GM21381 (cell line): Measurements from ENCODE around the gene SLC7A14.

Experiments
- ATAC-seq: cut with Tn5 transposase; IDR thresholded peaks from one replicate; pipeline ENCODE4 v1.9.1; 2021; ENCODE audit warnings: mild to moderate bottlenecking, moderate library complexity; ENCODE audit not compliant: unreplicated experiment

SLC7A14 gene

DNA sequence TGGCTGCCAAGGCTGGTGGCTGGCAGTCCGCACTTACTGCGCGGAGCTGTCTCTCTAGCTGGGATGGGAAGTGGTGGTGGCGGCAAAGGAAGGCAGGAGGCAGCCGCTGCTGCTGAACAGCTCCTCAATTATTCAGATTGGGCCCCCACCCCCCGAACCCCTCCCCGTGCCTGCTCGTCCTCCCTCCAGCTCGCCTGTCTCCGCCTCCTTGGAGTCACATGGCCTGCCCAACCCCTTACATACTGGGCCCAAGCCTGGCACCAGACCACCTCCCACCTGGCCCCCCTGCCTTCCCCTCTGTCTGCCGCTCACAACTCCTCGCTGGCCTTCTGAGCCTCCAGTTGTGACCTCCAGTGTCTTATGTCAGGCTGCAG, at the start of gene SLC7A14:
Gene SLC7A14 (minus strand): TSS at position 139 of the 374 bp plus-strand sequence. CDS start 59,139 bp downstream, outside the sequence.
- no peak for ATAC-seq

DNA sequence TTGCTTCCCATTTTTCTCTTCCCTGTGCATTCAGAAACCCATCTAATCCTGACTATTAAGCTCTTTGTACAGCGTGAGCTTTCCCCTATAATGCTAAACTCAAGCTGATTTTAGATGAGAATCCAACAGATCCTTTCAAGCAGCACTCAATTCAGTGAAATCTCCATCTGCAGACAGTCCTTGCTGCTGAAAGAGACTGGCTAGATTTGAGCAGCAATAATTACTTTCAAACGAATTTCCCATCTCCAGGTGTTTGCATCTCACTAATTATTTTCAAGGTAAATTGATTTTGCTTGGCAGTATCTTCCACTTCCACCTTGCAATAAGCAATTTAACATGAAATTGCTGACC, 49.5 kb upstream of the SLC7A14 start:
- ATAC-seq = no peak

DNA sequence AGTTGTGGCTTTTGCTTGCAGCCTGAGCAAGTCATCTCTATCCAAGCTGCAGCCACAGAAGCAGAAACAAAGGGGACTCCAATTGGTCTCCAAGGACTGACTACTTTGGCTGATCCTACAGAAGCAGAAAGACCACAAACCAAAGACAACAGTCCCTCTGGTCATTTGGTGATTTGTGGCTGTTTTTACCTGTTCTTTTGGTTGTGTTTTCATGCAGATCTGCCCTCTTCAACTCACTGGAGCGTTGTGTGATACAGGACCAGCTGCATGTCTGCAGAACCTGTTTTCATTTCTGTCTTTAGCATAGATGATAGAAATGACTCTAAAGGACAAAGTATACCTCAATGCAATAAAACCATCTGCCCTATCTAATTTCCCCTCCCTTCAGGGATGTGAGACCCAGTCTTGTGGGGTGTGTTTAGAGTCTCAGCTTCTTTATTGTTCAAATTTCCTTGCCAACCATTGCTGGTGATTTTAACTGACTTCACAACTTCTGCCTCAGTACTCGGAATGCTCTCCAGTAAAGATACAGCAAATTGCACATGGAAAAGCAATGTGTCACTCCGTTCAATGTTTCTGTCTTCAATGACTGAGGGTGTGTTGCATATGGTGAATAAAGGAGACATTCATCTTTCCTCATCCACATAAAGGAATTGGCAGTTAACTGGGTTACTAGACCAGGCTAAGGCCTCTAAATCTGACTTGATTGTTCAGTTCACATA, 48.9 kb upstream of the SLC7A14 start:
- ATAC-seq = peak; percentile 63

DNA sequence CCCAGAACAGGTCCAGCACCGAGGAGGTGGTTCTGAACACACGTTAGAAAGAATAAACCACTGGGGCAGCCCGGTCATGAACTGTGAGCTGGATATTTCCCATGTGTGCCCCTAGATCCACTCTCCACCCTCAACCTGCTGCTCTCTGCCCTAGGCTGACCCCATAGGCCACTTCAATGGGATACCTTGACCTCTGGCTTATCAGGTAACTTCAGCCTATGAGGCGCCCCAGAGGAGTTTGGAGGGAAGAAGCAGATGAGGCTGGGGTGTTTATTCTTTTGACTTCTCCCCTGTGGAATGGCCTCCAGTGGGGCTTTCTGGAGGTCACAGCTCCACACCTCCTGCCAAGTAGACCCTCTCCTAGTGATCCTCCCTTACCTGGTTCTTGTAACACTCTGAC, 47.7 kb upstream of the SLC7A14 start:
- ATAC-seq = no peak

DNA sequence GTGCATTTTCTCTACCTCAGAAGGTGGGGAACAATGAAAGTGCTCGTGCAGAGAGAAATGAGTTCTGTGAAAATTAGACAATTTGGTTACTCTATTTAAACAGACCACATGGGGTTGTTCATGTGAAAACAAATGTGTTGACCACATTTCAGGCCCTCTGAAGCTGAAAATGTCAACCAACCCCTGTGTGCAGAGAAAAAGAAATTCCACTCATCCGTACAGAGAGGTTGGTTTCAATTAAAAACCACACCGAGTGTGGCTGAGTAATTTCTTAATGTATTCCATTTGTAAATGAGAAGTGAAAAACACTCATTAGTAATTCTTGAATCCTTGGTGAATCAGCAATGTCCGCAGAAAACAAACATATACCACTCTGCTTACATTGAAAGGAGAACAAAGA, 46.9 kb upstream of the SLC7A14 start:
- peak; percentile 83 for ATAC-seq

DNA sequence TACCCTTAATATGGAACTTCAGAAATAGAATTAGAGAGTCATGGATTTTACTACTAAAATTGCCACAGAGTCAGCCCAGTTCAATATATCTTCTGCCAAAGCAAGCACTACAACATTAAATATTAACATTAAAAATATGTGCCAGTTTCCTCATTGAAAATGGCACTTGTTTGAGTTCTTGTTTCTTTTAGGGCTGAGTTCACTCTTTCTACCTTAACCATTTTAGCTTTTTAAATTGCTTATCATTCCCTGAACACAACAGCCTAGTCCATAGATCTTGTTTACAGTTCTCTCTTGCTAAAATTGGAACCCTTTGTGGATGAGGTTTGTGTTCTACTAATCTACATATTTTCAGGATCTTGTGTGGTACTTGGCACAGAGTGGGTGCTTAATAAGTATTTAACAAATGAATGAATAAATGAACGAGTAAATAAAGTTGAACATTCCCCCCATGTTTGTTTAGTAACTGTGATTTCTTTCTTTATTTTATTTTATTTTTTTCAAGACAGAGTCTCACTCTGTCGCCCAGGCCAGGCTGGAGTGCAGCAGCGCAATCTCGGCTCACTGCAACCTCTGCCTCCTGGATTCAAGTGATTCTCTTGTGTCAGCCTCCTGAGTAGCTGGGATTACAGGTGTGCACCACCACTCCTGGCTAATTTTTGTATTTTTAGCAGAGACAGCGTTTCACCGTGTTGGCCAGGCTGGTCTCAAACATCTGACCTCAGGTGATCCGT, 46.0 kb upstream of the SLC7A14 start:
- ATAC-seq = no peak

DNA sequence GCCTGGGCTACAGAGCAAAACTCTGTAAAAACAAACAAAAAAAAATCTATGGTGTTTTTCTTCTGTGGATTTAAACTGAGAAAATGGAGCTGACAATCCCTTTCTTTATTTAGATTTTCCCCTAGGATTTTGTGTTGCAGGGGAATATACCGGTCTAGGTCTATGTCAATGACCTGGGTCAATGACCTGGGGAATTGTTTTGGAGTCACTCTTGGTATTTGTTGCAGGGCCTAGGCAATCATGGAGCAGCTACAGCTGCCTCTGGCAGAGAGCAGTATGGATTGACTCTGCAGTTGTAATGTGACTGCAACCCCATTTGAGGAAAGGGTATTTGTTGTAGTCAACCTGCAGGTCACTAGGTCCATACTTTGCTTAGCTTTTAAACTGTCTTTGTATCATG, 37.6 kb upstream of the SLC7A14 start:
- ATAC-seq = no peak

DNA sequence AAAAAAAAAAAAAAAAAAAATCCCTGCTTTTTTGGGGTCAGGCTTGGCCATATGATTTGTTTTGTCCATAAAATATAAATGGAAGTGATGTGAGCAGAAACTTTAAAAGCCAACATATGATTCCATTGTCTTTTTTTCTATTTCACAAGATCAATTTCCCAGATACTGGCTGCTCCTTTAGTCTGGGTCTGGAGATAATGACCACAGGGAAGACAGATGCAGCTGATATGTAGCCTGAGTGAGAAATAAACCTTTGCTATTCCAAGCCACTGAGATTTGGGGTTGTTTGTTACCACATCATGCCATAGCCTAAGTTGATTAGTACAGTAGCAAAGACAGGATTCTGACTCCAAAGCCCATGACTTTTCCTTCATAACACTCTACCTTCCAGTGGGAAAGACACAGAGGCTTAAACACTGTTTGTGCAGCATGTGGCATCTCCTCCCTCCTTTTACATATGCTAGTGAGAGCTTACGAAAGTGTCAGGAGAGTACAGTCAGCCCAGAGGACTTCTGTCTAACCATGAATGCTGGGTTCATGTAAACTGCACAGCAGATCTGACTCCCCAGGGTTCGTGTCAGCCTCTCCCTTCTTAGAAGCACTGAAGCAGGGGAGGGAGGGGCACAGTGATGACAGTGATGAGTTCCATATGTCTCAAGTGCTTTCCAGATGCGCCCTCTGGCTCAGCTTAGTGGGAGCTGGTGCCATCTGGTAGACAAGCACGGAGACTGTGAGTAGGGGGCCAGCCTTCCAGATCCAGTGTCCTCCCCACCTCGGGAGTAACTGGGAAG, 36.7 kb upstream of the SLC7A14 start:
- ATAC-seq = no peak

DNA sequence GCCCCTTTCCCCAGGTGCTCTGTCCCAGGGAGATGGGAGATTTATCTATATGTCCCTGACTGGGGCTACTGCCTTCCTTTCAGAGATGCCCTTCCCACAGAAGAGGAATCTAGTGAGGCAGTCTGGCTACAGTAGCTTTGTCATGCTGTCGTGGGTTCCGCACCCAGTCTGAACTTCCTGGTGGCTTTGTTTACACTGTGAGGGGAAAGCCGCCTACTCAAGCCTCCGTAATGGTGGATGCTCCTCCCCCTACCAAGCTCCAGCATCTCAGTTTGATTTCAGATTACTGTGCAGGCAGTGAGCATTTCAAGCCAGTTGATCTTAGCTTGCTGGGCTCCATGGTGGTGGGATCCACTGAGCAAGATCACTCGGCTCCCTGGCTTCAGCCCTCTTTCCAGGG, 35.4 kb upstream of the SLC7A14 start:
- ATAC-seq = no peak

DNA sequence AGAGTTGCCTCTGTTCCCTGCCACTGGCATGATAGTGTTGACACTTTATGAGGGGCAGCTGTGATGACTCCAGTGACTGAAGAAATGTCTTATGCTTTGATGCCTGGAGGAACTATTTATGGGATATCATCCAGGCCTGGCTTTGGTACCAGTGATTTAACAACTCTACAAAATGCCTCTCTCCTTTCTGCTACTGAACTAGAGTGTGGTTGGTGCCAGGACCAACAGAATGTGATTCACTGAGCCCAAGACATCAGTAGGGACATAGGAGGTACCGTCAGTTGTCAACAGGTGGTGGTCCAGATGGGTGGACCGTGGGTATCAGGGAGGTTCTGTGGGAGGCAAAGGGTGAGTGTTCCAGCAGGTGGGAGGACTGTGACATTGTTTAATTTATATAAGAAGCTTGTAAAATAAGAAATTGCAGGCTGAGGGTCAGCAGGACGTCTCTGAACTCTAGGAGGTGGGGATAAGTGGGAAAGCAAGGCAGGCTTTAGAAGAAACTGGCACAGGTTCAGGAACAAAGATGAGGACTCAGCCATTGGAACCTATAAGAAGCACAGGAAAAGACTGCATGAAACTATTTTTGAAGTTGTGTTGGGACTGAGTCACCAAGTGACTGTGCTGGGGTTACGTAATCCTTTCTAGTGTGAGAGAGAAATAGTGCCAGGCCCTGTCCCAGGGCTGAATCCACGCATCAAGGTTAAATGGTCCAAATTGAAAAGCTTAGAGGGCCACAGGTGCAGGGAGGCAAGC, 28.5 kb upstream of the SLC7A14 start:
- ATAC-seq = no peak

DNA sequence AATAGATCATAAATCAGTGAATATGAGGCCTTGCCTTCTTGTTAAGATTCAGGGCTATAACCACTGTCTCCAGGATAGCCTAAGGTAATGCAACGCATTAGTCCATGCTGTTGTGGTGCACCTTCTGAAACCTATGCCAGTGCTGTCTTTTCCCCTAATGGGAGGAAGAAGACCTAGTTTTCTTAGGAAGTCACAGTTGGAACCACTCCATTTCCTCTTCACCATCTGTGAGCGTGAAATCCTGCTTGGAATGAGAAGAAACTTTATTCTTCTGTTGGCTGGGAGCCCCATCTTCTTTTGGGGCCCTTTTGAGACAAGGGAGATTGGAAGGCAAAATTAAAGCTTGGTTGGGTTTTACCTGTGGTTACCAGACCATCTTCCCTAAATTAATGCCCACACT, 25.9 kb upstream of the SLC7A14 start:
- ATAC-seq = no peak

DNA sequence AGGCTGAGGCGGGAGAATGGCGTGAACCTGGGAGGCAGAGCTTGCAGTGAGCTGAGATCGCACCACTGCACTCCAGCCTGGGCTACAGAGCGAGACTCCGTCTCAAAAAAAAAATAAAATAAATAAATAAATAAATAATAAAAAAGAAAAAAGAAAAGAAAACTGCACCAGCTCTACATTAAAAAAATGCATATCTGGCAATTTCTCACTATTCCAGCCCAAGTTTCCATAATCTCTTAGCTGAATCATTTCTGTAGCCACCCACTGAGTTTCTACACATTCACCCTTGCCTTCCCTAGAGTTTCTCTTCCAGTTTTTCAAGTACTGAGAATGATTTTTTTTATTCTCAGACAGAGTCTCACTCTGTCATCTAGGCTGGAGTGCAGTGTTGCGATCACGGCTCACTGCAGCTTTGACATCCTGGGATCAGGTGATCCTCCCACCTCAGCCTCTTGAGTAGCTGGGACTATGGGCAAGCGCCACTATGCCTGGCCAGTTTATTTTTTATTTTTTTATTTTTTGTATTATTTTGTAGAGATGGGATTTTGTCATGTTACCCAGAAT, 24.5 kb upstream of the SLC7A14 start:
- ATAC-seq = no peak

DNA sequence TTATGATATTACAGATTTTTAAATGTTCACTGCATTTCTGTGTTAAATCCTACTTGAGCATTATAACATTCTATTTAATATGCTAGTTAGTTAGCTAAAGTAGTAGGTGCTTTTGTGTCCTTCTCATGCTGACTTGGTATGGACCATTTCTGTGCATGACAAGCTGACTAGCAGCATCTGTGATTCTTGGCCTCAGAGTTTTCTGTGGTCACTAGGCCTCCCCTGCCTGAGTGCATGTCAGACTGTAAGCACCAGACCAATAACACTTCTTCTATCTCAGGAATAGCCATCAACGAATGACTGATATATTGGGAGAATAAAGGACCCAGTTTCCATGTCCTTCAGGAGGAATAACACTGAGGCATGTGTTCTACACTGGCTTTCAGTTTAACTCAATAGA, 22.6 kb upstream of the SLC7A14 start:
- no peak for ATAC-seq

DNA sequence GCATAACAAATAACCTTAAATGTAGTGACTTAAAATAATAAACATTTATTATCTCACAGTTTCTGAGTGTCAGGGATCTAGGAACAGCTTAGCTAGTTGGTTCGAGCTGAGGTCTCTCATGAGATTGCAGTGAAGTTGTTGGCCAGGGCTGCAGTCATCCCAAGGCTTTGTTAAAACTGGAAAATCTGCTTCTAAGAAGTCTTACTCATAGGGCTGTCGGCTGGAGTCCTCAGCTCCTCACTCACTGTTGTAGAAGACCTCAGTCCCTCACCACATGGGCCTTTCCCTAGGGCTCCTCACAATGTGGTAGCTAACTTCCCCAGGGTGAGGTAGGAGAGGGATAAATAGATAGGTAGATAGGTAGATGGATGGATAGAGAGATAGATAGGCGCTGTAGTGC, 20.8 kb upstream of the SLC7A14 start:
- no peak for ATAC-seq

DNA sequence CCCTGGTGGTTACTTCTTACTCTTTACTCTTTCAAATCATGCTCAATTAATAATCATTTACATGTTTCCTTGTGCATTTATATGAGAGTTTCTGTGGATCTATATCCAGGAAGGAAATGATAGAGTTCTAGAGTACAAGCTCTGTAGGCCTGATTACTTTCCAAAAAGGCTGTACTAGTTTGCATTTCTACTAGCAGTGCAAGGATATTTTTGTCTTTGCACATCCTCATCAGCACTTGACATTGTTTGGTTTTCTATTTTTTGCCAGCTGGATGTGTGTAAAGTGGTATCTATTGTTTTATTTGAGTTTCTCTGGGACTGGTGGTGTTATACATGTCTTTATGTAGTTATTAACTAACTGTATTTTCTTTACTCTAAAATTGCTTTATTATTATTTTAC, 19.6 kb upstream of the SLC7A14 start:
- no peak for ATAC-seq

DNA sequence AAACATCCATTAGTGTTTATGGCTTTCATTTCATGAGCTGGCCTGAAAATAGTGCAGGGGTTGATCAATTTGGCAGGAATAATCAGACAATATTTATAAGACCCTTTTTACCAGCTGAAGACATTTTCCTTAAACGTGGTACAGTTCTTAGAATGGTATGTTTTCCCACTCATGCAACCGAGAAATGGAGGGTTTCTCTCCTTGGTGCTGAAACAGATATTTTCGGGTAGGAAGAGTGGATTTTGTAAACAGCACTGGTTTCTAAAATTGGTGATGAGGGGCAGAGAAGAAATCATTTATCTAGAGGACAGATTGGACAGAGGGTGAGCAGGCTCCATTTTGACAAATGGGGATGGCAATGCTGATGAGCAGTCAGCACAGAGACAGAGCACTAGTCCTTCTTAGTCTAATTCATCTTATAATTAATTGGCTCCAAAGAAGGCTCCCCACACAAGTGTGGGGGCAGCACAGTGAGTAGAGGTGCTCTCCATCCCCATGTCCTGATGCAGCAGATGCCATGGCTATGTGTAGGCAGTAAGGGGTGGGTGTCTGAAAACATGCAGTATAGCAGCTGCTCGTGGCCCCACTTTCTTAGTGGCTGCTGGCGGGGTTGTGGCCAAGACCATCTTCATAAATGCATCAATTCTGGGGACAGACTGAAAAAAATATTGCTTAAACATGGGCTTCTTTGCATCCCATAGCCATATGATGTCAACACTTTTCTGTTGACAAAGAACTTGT, 18.1 kb upstream of the SLC7A14 start:
- ATAC-seq = no peak

DNA sequence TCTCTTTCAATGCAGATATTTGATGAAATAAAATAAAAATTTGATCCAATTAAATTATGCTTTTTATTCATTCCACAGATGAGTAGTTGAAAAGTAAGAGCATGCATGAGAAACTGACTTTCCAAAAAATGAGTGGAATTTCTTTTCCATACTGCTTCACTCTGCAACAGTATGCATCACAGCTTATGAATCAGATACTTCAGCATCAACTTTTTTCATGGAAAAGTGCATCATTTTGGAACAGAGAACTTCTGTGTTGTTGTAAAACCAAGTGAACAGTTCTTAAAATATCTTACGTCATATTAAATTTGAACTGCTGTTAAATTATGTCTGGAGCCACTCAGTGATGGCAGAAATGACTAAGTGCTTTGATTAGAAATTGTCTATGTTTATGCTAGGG, 16.7 kb upstream of the SLC7A14 start:
- ATAC-seq = no peak

DNA sequence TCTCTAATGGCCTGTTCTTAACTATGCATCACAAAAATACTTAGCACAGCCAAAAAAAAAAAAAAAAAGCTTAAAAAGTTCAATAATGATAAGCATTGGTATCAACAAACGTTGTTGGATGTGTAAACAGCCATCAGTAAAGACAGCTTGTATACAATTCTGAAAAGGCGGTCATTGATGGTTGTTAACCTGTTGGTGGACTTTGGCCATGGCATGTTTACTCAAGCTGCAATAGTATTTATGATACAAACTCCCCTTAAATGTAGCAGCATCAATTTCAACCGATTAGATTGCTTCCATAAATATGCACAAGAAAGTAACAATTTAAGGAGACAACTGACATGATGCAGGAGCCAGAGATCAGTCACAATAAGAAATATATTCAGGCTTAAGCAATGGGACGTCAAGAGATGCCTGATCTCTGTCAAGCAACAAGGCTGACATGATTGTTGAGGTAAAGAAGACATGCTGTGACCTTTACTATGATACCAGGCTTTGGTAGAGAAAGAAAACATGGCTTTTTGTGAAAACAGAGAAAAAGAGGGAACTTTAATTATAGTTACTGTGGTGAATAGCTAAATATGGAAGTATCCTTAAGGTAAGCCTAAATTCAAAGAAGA, 14.2 kb upstream of the SLC7A14 start:
- no peak for ATAC-seq

DNA sequence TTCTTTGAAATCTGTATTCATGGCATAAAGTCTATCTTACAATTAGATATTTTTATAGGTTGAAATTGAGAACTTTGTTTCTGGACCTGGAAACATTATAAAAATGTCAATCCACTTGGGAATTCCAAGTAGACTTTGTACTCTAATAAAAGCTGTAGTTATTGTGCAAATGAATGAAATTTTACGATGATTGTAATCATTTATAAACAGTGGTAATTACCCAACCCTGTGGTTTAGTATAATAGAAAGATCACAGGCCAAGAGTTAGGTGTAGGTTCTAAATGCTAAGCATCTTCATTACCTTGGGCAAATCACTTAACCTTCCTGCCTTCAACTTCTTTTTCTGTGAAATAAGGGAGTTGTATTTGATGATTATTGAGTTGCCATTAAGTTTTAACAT, 13.2 kb upstream of the SLC7A14 start:
- no peak for ATAC-seq

DNA sequence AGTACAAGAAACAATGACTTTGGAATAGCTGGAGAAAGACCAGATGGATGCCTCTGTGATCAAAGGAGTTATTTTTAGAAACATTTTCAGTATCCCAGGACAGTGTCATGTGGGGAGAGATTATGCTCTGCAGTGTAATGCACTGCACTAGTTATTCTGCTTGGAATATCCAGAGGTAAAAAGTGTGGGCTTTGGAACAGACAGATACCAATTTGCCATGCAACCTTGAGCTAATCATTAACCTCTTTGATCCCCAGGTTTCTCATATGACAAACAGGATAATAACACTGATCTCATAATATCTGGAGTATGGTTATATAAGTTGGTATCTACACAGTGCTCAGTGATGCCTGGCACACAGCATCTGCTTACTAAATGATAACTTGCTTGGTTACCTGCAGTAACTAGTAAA, 12.2 kb upstream of the SLC7A14 start:
- ATAC-seq = no peak
